GM12878 (cell line): ENCODE results near the gene PID1. TPM values are rescaled to one million over a fixed set of nuclear protein-coding genes. Genes with fewer than 3 reads are reported as not detected.

Experiments used
- BRCA1 ChIP-seq: IDR thresholded peaks from 2 replicates; pipeline ENCODE4 v1.6.1; 2011; ENCODE audit warnings: low read depth, low read length, improper control_type of control experiment
- EGR1 ChIP-seq, 2 experiments: IDR thresholded peaks; 1 replicate in 1 of 2; 2 replicates in 1 of 2; pipeline ENCODE4 v1.6.1; 2011 to 2012; ENCODE audit warnings: low read depth in 2 of 2, low read length in 2 of 2, borderline replicate concordance in 1 of 2, mild to moderate bottlenecking in 1 of 2, moderate library complexity in 1 of 2
- IKZF2 ChIP-seq, 2 experiments: fragments of 450-650 bp; IDR thresholded peaks; 2 replicates each; pipeline ENCODE4 v1.6.1; 2017; ENCODE audit warnings: mild to moderate bottlenecking in 2 of 2, moderate library complexity in 2 of 2
- JUND ChIP-seq: IDR thresholded peaks from 2 replicates; pipeline ENCODE4 v1.6.1; 2012; ENCODE audit warnings: low read depth, mild to moderate bottlenecking, low read length, improper control_type of control experiment, moderate library complexity
- POLR2A ChIP-seq: IDR thresholded peaks from 2 replicates; pipeline ENCODE4 v1.6.1; 2011; ENCODE audit warnings: low read depth, mild to moderate bottlenecking, low read length
- RBBP5 ChIP-seq: fragments of 200-600 bp; sonication (generic); conservative IDR thresholded peaks from 2 replicates; pipeline ENCODE4 v1.6.1; 2016
- SP1 ChIP-seq: IDR thresholded peaks from one replicate; pipeline ENCODE4 v1.6.1; 2011; ENCODE audit warnings: low read depth, low read length
- TCF3 ChIP-seq: IDR thresholded peaks from 2 replicates; pipeline ENCODE4 v1.6.1; 2012; ENCODE audit warnings: low read depth, mild to moderate bottlenecking, low read length, borderline replicate concordance; ENCODE audit not compliant: insufficient read depth
- WRNIP1 ChIP-seq: IDR thresholded peaks from 2 replicates; pipeline ENCODE4 v1.6.1; 2011; ENCODE audit warnings: low read depth, low read length, improper control_type of control experiment, borderline replicate concordance
- ZNF687 ChIP-seq: fragments of 450-650 bp; IDR thresholded peaks from 2 replicates; pipeline ENCODE4 v1.6.1; 2017; ENCODE audit warnings: mild to moderate bottlenecking, moderate library complexity
- polyA plus RNA-seq, 11 experiments: library from polyadenylated mRNA; depleted of rRNA in 4 of 11; unstranded in 6 of 11; stranded (reverse) in 5 of 11; fragments of >200 nt; fragmentation: Nextera tagmentation in 4 of 11; fragmentation: Illumina TruSeq in 1 of 11; extraction: Ambion mirVana in 4 of 11; extraction: Trizol in 1 of 11; gene quantifications; 1 replicate in 1 of 11; 2 replicates in 10 of 11; pipeline versions ENCODE4 v1.2.1 to v1.2.3, GENCODE V29; 2011 to 2016; ENCODE audit warnings: inconsistent platforms in 2 of 11, missing spikeins in 2 of 11, low read depth in 1 of 11
- total RNA-seq, 4 experiments: library from RNA; depleted of rRNA in 3 of 4; stranded (reverse); fragments of >200 nt in 3 of 4; fragmentation: Illumina TruSeq in 1 of 4; extraction: Trizol in 1 of 4; gene quantifications; 2 replicates each; pipeline versions ENCODE4 v1.2.1 to v1.2.3, GENCODE V29; 2013 to 2021
- TF ChIP-seq, protein P1 (sequence below): fragments of 150-350 bp; IDR thresholded peaks from 2 replicates; pipeline ENCODE4 v1.6.1; 2016; ENCODE audit warnings: low read depth, low read length
- TF ChIP-seq, protein P2 (sequence below): fragments of 450-650 bp; IDR thresholded peaks from 2 replicates; pipeline ENCODE4 v1.6.1; 2017; ENCODE audit warnings: mild to moderate bottlenecking

PID1 gene
- total and polyA plus RNA-seq, 10 of the 15 experiments (the other 5 are each of a cell fraction or from before 2014, with no cell fraction given) = not detected

DNA sequence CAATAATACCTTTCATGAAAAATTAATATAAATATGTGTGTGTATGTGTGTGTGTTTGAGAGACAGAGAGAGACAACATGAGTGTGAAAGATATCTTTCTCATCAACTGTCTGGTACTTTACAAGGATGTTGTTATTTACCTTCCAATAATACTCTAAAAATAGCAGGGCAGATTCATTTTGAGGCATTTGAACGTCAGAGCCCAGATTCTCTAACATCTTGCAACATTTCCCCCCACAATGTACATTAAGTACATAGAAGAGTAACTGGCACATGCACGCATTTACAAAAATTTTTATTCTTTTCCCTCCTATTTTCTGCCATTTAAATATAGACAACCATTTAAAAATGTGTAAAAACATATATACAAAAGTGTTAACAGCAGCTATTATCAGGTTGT is 100.9 kb downstream of the PID1 start (continued):
- no peak for TF ChIP-seq ZNF687
- TF ChIP-seq JUND = no peak
- no peak for TF ChIP-seq IKZF2 (IDR thresholded peaks at IDR 0.05)
- TF ChIP-seq, protein P1, sequence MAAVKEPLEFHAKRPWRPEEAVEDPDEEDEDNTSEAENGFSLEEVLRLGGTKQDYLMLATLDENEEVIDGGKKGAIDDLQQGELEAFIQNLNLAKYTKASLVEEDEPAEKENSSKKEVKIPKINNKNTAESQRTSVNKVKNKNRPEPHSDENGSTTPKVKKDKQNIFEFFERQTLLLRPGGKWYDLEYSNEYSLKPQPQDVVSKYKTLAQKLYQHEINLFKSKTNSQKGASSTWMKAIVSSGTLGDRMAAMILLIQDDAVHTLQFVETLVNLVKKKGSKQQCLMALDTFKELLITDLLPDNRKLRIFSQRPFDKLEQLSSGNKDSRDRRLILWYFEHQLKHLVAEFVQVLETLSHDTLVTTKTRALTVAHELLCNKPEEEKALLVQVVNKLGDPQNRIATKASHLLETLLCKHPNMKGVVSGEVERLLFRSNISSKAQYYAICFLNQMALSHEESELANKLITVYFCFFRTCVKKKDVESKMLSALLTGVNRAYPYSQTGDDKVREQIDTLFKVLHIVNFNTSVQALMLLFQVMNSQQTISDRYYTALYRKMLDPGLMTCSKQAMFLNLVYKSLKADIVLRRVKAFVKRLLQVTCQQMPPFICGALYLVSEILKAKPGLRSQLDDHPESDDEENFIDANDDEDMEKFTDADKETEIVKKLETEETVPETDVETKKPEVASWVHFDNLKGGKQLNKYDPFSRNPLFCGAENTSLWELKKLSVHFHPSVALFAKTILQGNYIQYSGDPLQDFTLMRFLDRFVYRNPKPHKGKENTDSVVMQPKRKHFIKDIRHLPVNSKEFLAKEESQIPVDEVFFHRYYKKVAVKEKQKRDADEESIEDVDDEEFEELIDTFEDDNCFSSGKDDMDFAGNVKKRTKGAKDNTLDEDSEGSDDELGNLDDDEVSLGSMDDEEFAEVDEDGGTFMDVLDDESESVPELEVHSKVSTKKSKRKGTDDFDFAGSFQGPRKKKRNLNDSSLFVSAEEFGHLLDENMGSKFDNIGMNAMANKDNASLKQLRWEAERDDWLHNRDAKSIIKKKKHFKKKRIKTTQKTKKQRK = no peak
- TF ChIP-seq BRCA1 = no peak
- TF ChIP-seq TCF3 = no peak
- TF ChIP-seq WRNIP1 = no peak
- no peak for TF ChIP-seq RBBP5
- no peak for TF ChIP-seq EGR1 (IDR thresholded peaks at IDR 0.05; ENCODE audit: borderline replicate concordance in 1 of 2, low read depth in 2 of 2, low read length in 2 of 2)
- TF ChIP-seq, protein P2, sequence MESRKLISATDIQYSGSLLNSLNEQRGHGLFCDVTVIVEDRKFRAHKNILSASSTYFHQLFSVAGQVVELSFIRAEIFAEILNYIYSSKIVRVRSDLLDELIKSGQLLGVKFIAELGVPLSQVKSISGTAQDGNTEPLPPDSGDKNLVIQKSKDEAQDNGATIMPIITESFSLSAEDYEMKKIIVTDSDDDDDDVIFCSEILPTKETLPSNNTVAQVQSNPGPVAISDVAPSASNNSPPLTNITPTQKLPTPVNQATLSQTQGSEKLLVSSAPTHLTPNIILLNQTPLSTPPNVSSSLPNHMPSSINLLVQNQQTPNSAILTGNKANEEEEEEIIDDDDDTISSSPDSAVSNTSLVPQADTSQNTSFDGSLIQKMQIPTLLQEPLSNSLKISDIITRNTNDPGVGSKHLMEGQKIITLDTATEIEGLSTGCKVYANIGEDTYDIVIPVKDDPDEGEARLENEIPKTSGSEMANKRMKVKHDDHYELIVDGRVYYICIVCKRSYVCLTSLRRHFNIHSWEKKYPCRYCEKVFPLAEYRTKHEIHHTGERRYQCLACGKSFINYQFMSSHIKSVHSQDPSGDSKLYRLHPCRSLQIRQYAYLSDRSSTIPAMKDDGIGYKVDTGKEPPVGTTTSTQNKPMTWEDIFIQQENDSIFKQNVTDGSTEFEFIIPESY = no peak
- TF ChIP-seq SP1 = no peak
- TF ChIP-seq POLR2A = no peak
